Glutamatergic neuron (in vitro differentiated cells): Measurements from ENCODE around the gene HMHB1. TPM values are rescaled to one million over a fixed set of nuclear protein-coding genes. Genes with fewer than 3 reads are reported as not detected.
"Not testable (repeated sequence)": the region's sequence is repeated elsewhere in the genome, so short reads cannot be mapped to it uniquely, and the experiment has no call there.

ENCODE experiments used
- DNase-seq: peaks from one replicate; pipeline ENCODE4 v3.0.0; 2022
- H3K27ac Mint-ChIP-seq: one replicate; pipeline ENCODE4 v1.8.0; 2020; ENCODE audit warnings: mild to moderate bottlenecking, mixed read lengths, inconsistent platforms; ENCODE audit not compliant: unreplicated experiment
- H3K27me3 Mint-ChIP-seq: one replicate; pipeline ENCODE4 v1.8.0; 2020; ENCODE audit warnings: mild to moderate bottlenecking, moderate library complexity, mixed read lengths, inconsistent platforms; ENCODE audit not compliant: unreplicated experiment
- H3K36me3 Mint-ChIP-seq: one replicate; pipeline ENCODE4 v1.8.0; 2020; ENCODE audit warnings: mild to moderate bottlenecking, mixed read lengths, inconsistent platforms; ENCODE audit not compliant: unreplicated experiment
- H3K4me1 Mint-ChIP-seq: one replicate; pipeline ENCODE4 v1.8.0; 2020; ENCODE audit warnings: mild to moderate bottlenecking, low read depth, mixed read lengths, inconsistent platforms; ENCODE audit not compliant: unreplicated experiment
- H3K4me3 Mint-ChIP-seq: one replicate; pipeline ENCODE4 v1.8.0; 2020; ENCODE audit warnings: mild to moderate bottlenecking, mixed read lengths, inconsistent platforms; ENCODE audit not compliant: unreplicated experiment
- H3K9me3 Mint-ChIP-seq: one replicate; pipeline ENCODE4 v1.8.0; 2020; ENCODE audit warnings: mild to moderate bottlenecking, moderate library complexity, mixed read lengths, inconsistent platforms; ENCODE audit not compliant: unreplicated experiment
- CTCF ChIP-seq: fragments of 200-600 bp; sonication (generic); IDR thresholded peaks from one replicate; pipeline ENCODE4 v1.5.0; 2021; ENCODE audit not compliant: partially characterized antibody, unreplicated experiment
- total RNA-seq: library from RNA; stranded (reverse); fragmentation: NEBNext Ultra II Directional; extraction: Animal tissue kit (Norgen Biotek cat#: 25700); gene quantifications from one replicate; pipeline ENCODE4 v1.2.1, GENCODE V29; 2021; ENCODE audit not compliant: unreplicated experiment

Gene HMHB1
- total RNA-seq, 1 donor from 2014 or later, result not detected

GRCh38 chr5:143800715-143801114, 11.2 kb upstream of the HMHB1 start:
- H3K4me3 Mint-ChIP-seq, result no peak overlapping the region
- H3K27me3 Mint-ChIP-seq, result no peaks in the 10 kb centered on the region
- H3K4me1 Mint-ChIP-seq, result peaks cover 8% of the 10 kb centered on the region
- H3K36me3 Mint-ChIP-seq, result no peaks in the 10 kb centered on the region
- no peaks in the 10 kb centered on the region for H3K9me3 Mint-ChIP-seq
- H3K27ac Mint-ChIP-seq, result peak overlapping the region; percentile 19
- no peak for DNase-seq
- TF ChIP-seq CTCF, result no peak

DNA sequence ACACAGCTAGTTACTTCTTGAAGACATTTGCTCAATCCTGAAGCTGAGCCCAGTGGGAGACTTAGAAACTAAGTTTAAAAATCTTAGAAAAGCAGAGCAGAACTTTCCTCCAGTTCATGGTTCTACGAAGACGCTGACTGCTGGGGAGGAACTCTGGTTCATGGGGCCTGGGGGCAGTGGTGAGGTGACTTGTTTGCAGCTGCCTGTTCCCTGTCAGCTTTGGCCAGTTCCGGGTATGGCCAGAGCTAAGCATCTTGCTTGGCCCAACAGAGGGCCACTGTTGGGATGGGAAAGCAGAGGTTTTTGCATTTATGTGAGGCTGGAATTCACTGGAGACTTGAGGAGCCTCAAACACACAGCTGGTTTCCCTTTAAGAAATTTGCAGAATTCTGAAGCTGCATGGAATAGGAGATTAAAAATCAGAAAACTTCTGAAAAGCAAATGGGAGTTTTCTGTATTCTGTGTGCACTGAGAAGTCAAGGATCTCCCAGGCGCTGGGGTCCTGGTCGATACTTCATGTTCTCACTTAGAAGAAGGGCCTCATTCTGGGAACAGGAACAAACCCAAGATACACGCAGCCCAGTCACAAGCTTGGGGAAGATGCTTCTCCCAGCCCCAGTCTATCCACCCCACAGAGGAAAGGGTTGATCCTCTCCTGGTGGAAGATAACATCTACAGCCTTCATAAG, 10.6 kb upstream of the HMHB1 start:
- Mint-ChIP-seq H3K9me3 (no peaks in the 10 kb centered on the region), H3K36me3 (no peaks in the 10 kb centered on the region), H3K27ac (no peak overlapping the region), H3K4me1 (peaks cover 8% of the 10 kb centered on the region), H3K27me3 (no peaks in the 10 kb centered on the region), H3K4me3 (no peak overlapping the region)
- DNase-seq, result no peak
- TF ChIP-seq CTCF, result no peak

- no peak for DNase-seq
- H3K27me3 Mint-ChIP-seq, result no peaks in the 10 kb centered on the region
- no peak overlapping the region for H3K27ac Mint-ChIP-seq
- no peak overlapping the region for H3K4me3 Mint-ChIP-seq
- H3K4me1 Mint-ChIP-seq, result peaks cover 12% of the 10 kb centered on the region
- no peaks in the 10 kb centered on the region for H3K36me3 Mint-ChIP-seq
- no peaks in the 10 kb centered on the region for H3K9me3 Mint-ChIP-seq
- TF ChIP-seq CTCF, result no peak
These were observed 6.1 kb upstream of the HMHB1 start for GRCh38 chr5:143805861-143806260.

- Mint-ChIP-seq H3K27ac (no peak overlapping the region), H3K9me3 (no peaks in the 10 kb centered on the region), H3K4me1 (peaks cover 12% of the 10 kb centered on the region), H3K4me3 (no peak overlapping the region), H3K36me3 (no peaks in the 10 kb centered on the region), H3K27me3 (no peaks in the 10 kb centered on the region)
- DNase-seq, result no peak
- no peak for TF ChIP-seq CTCF
These were observed 5.4 kb upstream of the HMHB1 start for GRCh38 chr5:143806579-143806978.

- H3K36me3 Mint-ChIP-seq, result no peaks in the 10 kb centered on the region
- H3K9me3 Mint-ChIP-seq, result peaks cover 4% of the 10 kb centered on the region
- peaks cover 2% of the 10 kb centered on the region for H3K27me3 Mint-ChIP-seq
- no peak for TF ChIP-seq CTCF
- H3K4me3 Mint-ChIP-seq, result no peak overlapping the region
- H3K27ac Mint-ChIP-seq, result no peak overlapping the region
- H3K4me1 Mint-ChIP-seq, result peaks cover 20% of the 10 kb centered on the region
- no peak for DNase-seq
These were observed 4.6 kb upstream of the HMHB1 start for GRCh38 chr5:143807401-143807800.

DNA sequence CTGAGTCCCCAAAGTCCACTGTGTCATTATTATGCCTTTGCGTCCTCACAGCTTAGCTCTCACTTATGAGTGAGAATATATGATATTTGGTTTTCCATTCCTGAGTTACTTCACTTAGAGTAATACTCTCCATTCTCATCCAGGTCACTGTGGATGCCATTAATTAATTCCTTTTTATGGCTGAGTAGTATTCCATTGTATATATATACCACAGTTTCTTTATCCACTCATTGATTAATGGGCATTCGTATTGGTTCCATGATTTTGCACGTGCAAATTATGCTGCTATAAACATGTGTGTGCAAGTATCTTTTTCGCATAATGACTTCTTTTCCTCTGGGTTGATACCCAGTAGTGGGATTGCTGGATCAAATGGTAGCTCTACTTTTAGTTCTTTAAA, 4.4 kb downstream of the HMHB1 start:
- H3K4me3 Mint-ChIP-seq, DNase-seq, H3K27ac Mint-ChIP-seq, H3K27me3 Mint-ChIP-seq, H3K9me3 Mint-ChIP-seq, H3K36me3 Mint-ChIP-seq: not testable (repeated sequence)
- H3K4me1 Mint-ChIP-seq, result peaks cover 16% of the 10 kb centered on the region
